HG03432 (cell line): ENCODE measurements around the gene GAS2L2.
A peak's percentile ranks its signal among the peaks of the same experiment; 100 is the strongest.
"Not testable (repeated sequence)": the region's sequence is repeated elsewhere in the genome, so short reads cannot be mapped to it uniquely, and the experiment has no call there.

Experiments used
- ATAC-seq: cut with Tn5 transposase; IDR thresholded peaks from one replicate; pipeline ENCODE4 v1.9.1; 2021; ENCODE audit warnings: mild to moderate bottlenecking, moderate library complexity; ENCODE audit not compliant: unreplicated experiment

GAS2L2 gene

DNA sequence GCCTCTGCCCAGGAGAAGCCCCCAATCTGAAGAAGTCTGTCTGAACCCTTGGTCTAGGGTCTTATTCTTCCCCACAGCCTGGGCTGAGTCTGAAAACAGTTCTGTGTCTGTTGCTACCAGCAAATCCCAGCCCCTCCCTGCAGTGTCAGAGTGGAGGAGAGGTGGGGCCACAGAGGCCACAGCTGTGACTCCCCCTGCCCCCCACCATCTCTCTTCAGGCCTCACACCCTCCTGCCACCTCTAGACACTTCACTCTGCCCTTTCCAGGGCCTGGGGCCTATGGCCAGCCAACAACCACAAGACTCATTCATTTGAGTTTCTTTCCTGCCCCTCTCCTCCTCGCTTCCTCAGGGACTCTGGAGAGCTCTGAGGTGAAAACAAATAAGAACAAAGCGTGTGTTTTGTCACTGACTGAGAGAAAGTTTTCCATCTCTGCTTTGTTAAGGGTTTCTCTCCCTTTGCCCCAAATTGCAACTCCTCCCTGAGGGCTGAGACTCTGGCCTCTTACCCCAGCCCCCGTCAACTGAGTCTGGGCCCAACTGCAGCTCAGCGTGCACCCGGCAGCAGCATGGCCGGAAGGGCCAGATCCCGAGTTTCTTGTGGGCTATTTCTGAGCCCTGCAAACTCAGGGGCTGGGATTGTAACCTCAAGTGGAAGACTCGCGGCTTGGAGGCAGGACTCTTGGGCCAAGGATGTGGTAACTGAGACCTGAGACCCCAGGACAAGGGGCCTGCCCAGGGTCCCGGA lies 20.8 kb upstream of the GAS2L2 start:
- no peak for ATAC-seq

DNA sequence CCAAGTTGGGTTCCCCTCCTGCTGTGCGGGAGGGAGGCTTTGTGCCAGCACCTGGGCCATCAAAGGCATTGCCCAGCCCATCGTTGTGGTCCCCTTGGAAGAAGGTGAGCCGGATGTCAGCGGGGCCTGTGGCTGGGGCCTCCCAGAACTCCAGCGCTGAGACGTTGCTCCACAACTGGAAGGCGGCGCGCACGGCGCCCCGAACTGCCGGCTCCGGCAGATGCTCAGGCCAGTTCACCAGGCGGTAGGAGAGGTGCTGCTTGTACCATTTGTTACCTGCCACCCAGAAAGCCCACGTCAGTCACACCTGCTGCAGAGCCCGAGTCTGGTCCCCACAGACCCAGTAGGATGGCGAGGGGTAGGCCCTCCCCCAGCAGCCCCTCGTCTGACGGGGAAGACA lies 20.1 kb upstream of the GAS2L2 start:
- no peak for ATAC-seq

- no peak for ATAC-seq
Measured at GRCh38 chr17:35769895-35770486, 17.0 kb upstream of the GAS2L2 start.

GRCh38 chr17:35768797-35769196 lies 15.8 kb upstream of the GAS2L2 start:
- no peak for ATAC-seq

- ATAC-seq = no peak
Measured at GRCh38 chr17:35766903-35767510, 14.0 kb upstream of the GAS2L2 start.

- no peak for ATAC-seq
Measured at GRCh38 chr17:35766489-35766877, 13.4 kb upstream of the GAS2L2 start.

DNA sequence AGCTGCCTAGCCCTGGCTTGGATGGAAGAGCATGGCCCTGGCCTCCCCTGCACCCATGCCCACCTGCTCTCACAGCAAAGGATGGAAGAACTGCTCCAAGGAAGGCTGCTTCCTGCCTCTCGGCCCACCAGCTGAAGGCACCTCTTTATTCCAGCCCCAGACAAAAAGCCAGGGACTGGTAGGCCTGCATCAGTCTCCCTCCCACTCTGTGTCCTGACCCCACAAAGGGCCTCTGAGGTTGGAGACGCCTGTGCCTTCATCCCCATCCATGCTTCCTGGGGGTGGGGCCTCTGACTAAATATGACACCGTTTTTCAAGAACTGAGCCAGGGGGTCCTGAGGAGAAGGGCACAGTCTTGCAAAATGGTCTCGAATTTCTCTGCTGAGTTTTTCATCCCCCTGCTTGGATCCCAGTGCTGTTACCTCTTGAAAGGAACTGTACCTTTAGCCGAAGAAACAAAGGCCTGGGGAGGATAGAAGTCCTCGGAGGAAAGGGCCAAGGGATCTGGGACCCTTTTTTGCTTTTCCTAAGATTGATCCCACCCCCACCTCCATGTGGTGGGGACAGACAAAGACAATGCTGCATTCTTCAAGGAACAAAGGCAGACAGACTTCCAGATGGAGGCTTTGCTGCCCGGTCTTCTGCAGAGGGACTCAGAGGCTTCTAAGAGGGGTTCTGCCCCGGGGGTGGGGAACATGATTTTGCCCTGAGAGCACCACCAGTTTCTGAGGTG lies 12.9 kb upstream of the GAS2L2 start:
- no peak for ATAC-seq

DNA sequence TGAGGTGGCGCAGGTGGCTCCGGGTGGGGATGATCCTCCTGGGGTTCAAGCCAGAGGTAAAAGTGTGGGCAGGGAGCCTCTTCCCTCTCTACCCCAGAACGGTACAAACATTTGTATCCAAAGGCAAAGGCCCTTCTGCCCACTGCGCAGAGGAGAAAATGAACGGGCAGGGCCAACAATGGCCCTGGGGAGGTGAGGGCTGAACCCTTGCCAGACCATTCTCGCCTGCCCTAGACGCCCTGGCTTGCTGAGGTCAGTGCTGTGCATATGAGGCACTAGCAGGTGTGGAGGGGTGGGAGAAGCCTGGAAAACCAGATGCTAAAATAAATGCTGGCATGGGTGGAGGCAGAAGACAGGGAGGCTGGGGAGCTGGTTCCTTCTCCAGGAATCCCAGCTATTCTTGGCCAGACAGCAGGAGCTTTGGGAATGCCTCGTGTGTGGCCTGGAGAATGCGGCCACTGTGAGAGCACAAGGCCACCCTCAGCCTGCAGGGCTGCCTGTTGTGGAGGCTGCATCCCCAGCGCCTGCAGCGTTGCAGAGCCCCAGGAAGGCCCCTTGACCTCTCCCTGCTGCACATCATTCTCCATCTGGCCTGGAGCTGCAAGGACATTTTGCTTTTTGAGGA lies 12.2 kb upstream of the GAS2L2 start:
- ATAC-seq = no peak

- ATAC-seq = peak; percentile 91
Measured at GRCh38 chr17:35764123-35764991, 11.3 kb upstream of the GAS2L2 start.

DNA sequence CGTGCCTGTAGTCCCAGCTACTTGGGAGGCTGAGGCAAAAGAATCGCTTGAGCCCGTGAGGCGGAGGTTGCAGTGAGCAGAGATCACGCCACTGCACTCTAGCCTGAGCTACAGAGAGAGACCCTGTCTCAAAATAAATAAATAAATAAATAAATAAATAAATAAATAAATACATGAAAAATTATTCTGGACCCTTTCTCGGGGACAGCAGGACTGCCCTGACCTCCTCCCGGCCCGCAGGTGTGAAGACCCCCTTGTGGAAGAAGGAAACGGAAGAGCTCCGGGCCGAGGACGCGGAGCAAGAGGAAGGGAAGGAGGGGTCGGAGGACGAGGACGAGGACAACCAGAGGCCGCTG lies 10.7 kb upstream of the GAS2L2 start:
- no peak for ATAC-seq

DNA sequence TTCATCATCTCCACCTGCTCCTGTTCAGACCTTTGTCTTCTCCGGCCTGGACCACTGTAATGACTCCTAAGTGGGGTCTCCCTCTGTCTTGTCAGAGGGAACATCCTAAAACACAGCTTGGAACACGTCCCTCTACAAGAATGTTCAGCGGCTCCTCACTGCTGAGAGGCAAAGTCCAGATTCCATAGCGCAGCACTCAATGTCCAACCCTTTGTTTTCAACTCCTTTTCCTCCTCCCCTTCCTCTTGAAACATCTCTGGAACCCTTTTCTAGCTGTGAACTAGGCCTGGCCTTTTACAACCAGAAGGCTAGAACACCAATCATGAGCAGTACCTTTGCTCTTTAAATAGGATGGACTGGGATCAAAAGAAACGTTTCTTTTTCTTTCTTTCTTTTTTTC lies 8.6 kb upstream of the GAS2L2 start:
- no peak for ATAC-seq

DNA sequence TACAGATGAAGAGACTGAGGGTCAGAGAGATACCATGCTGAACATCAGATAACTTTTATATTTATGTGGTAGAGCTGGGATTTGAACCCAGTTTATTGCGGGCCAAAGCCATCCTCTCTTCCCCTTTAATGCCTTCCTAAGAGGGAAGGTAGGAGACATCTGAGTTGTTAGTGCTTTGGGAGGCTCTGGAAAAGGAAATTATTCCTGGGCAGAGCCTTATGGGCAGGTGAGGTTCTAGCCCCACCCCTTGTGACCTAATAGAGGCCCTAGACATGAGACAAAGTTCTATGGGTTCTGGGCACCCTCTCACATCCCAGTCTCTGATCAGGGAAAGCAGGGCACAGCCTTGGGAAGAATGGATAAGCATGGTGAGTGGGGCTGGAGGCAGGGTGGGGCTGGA lies 7.5 kb upstream of the GAS2L2 start, which contains the start of gene C17orf50:
TSS of gene C17orf50 (plus strand) at position 301 of the 400 bp plus-strand sequence. CDS start at position 356, 55 bp downstream.
- no peak for ATAC-seq

DNA sequence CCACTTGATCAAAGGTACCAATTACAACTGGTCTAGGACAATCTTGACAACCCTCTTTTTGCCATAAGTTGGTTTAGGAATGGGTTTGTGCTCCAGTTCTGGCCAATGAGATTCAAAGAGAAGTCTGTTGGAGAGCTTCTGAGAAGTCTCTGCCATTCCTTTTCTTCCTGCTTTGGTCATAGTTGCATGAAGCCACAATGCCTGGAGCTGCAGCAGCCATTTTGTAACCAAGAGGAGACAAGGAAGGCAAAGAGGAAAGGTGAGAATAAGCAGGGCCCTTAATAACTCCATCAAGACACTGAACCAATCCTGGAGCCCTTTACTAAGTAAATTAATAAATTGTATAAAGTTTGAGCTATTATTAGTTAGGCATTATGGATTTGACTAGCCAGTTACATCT lies 4.2 kb upstream of the GAS2L2 start:
- ATAC-seq = no peak

DNA sequence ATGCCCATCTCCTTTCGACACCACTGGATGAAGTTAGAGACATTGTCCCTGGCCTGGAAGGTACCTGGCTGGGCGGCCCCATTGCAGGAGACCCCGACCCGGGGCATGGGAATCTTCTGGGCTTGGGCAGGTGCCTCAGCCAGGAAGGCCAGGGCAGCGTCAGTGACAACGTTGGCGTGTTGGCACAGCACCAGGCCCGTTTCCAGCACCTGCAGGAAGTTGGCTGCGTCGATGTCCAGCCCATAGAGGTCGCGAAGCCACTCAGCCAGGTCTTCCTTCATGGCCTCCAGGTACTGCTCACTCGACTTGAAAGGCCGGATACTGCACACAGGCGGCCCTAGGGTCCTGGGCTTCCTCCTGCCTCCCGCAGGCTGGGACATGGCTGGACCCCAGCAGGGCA lies 568 bp downstream of the GAS2L2 start:
- no peak for ATAC-seq

DNA sequence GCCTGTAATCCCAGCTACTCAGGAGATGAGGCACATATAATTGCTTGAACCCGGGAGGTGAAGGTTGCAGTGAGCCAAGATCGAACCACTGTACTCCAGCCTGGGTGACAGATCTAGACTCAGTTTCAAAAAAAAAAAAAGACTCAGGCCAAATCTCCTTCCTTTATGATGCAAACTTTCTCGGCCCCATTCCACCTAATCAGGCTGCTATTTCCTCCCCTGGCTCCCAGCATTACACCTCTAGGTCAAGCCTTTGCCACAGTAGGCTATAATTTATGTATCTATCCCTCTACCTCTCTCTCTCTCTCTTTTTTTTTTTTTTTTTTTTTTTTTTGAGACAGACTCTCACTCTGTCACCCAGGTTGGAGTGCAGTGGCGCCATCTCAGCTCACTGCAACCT lies 1.5 kb downstream of the GAS2L2 start:
- ATAC-seq = not testable (repeated sequence)

DNA sequence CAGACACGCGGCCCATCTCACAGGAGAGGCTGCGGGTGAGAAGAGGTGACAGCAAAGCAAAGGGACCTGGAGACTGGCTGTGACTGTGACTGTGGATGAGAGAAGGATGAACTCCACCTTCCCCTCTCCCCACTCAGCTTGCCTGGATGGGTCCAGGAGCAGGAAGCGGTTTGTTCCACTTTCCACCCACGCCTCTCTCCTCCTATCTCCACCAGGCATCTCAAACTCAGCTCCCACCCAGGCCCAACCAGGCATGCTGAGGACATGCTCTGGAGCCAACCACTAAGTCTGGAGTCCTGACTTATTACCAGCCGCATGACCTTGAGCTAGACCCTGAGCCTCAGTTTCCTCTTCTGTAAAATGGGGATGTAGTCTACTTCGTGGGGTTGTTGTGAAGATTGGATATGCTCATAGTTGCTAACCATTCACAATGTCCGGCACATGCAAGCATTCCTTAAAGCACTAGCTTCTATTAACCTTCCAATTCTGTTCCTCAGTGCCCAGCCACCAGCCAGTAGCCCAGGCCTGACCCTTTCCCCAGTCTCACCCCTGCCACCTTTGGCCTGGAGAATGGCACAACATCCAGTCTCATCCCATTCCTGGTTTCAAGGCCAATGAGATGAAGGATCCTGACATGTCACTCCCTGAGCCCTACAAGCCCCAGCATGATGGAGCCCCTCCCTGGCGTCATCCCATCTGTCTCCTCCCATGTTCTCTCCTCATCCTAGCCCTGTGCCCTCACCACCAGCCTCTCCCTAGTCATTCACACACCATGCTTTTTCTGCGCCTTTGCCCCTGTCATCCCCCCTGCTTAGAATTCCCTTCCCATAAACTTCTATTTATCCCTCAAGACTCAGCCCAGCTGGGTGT lies 2.3 kb downstream of the GAS2L2 start:
- ATAC-seq = no peak

- ATAC-seq = no peak
Measured at GRCh38 chr17:35749560-35750412, 3.3 kb downstream of the GAS2L2 start.

- ATAC-seq = no peak
Measured at GRCh38 chr17:35748979-35749378, 4.1 kb downstream of the GAS2L2 start.
